GM18499 (cell line): Measurements from ENCODE around the gene GMPR.
"Not testable (repeated sequence)": the region's sequence is repeated elsewhere in the genome, so short reads cannot be mapped to it uniquely, and the experiment has no call there.

Source experiments
- ATAC-seq: cut with Tn5 transposase; IDR thresholded peaks from one replicate; pipeline ENCODE4 v1.9.1; 2021; ENCODE audit warnings: moderate number of reproducible peaks; ENCODE audit not compliant: insufficient read depth, unreplicated experiment

GMPR gene

DNA sequence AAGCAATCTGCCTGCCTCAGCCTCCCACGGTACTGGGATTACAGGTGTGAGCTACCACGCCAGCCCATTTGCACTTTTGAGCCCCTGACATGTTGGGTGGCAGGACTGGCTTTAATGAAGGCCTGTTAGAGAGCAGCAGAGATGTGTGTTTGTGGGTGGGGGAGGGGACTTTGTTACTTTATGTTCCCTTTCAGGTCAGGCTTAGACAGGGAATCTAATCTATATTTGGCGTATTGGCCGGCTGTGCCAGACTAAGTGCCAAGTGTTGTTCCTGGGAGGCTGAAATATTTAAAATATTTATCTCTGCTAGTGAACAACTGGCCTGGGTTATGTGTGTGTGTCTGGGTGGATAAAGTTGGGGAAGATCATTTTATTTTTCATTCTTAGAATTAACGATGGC lies 6.1 kb downstream of the GMPR start:
- no peak for ATAC-seq

DNA sequence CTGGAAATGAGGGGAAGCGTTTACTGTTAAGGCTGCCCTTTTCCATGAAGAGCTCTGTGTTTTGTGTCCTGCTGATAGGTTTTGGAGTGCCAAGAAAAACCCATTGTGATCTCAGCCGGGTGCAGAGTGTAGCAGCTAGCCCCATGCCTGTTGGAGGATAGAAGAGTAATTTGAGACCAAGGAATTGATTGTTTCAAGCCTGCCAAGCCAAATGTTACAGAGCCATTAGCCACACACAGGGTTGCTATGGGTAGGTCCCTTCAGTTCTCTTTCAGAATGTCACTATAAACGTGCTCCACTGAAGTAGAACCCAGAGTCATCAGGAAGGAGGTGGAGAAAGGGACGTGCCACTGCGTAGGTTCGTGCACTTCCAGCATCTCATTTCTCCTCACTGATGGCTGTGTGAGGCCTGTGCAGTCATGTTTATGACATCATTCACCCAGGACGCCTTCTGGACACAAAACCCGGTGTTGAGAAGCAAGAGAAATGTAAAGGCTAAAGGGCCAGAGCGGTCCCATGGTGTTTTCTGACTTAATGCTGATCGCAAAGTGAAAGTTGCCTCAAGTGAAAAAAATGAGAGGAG lies 6.6 kb downstream of the GMPR start:
- no peak for ATAC-seq

DNA sequence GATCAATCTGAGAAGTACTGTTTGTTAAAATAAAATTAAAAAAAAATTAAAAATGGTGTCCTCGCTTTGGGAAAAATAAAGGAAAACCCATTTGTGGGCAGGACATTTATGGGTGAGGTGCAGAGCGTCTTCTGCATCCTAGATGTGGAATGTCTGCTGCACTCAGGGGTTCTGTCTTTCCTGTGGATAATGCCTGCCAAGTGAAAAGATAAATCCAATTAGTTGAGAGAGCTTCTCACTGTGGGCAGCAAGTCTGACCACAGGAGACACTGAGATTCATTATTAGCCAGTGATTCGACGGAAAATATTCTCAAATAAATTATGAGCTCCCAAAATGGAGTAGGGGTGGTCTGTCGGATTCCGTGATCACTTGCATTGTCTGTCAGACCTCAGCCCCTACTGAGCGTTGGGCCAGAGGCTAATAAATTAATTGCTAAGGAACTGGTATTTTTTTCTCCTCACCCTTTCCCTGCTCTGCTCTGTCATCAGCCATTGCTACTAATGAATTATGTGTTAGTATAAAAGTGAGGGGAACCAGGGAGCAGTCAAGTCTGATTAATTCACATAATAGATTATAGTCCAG lies 10.0 kb downstream of the GMPR start:
- no peak for ATAC-seq

DNA sequence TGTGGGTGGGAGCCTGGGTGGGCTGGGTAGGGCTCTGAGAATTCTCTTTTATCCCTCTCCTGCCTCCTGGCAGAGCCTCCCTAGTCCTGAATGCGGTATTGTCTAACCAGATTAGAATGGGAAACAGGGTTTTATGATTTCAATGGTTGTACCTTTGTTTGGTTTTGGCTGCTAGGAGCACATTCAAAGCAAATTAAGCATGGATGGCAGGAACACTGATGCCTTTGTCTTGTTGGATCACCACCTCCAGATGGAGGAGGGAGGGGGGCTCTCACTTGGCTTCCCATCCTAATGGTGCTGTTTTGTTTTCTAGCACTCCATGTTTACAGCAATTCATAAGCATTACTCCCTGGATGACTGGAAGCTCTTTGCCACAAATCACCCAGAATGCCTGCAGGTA lies 11.6 kb downstream of the GMPR start:
- ATAC-seq, result no peak

DNA sequence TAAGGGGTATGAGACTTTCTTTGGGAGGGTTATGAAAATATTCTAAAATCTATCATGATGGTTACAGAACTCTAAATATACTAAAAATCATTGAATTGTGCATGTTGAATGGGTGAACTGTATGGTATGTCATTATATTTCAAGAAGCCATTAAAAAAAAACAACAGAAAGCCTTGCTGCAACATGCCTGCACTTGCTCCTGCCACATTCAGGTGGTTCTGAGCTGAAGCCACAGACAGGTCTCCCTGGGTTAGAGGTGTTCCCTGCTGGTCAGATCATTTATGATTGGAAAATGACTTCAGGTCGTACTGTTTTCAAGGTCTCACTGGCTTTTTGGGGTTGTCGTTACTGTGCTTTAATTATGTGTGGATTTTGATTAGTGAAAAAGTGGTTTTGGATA lies 13.3 kb downstream of the GMPR start:
- ATAC-seq, result no peak

DNA sequence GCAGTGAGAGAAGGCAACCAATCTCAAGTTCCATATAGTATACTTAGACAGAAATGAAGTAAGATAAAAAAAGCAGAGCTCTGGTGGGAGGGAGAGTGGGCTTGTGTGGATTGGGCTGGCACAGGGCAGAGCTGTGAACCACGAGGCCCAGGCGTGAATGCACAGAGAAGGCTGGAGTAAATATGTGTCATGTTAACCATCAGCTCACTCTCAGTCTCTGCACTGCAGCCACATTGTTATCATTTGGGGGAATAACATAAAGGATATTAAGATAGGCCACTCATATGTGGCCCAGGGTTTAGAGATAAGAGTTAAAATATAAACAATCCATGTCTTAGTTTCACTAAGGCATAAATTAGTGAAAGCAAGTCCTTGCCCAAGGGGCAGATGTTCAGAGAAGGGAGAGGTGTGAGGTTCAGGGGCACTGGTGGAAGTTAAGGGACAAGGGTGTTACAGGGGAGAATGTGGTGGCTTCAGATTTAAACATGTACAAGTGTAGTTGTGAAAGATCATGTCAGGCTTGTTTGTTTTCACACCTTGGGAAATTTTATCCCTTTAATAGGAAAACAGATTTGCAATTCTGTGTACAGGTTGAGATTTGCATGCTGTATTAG lies 14.4 kb downstream of the GMPR start:
- no peak for ATAC-seq

DNA sequence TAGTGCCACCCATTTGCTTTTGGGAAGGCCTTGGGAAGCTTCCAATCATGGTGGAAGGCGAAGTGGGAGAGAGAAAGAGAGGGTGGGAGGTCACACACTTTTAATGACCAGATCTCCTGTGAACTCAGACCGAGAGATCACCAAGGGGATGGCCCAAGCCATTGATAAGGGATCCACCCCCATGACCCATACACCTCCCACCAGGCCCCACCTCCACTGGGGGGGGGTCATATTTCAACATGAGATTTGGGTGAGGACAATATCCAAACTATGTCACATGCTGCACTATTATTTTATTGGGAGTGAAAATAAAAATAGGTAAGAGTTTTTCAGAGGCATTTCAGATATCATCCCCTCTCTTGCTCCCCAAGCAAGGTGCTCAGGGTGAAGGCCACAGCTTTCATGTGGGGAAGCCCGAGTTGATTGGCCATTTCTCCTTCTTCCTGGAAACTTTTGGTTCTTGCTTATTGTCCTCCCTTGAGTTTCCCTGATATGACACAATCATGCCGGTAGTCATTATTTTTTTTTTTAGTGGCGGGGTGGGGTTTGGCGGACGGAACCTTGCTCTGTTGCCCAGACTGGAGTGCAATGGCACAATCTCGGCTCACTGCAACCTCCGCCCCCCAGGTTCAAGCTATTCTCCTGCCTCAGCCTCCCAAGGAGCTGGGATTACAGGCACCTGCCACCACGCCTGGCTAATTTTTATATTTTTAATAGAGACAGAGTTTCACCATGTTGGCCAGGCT lies 15.2 kb downstream of the GMPR start:
- no peak for ATAC-seq

DNA sequence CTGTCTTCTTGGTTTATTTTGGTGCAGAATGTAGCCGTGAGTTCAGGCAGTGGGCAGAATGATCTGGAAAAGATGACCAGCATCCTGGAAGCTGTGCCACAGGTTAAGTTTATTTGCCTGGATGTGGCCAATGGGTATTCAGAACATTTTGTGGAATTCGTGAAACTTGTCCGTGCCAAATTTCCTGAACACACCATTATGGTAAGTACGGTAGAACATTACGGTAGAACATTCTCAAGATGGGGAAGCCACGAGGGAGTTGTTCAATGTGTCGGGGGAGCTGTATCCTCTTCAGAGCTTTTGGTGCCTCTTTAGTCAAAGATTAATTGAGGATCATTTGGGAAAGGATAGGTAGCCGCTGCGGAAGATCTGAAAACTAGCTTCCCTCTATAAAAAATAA lies 16.1 kb downstream of the GMPR start:
- ATAC-seq, result no peak

DNA sequence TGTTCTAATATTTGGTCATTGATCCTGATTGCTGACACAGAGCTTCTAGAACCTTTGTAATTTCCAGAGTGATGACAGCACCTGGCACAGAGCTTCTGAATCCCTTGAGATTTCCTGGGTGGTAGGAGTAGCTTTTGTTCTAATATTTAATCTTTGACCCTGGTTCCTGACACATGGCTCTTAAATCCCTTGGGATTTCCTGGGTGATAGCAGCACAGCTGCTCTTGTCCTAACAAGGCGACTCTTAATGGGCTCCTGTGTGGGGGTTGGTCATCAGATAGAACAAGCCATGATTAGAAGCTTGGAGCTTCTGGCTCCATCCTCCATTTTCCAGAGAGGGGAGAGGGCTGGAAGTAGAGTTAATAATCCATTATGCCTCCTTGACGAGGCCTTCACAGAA lies 18.4 kb downstream of the GMPR start:
- no peak for ATAC-seq

DNA sequence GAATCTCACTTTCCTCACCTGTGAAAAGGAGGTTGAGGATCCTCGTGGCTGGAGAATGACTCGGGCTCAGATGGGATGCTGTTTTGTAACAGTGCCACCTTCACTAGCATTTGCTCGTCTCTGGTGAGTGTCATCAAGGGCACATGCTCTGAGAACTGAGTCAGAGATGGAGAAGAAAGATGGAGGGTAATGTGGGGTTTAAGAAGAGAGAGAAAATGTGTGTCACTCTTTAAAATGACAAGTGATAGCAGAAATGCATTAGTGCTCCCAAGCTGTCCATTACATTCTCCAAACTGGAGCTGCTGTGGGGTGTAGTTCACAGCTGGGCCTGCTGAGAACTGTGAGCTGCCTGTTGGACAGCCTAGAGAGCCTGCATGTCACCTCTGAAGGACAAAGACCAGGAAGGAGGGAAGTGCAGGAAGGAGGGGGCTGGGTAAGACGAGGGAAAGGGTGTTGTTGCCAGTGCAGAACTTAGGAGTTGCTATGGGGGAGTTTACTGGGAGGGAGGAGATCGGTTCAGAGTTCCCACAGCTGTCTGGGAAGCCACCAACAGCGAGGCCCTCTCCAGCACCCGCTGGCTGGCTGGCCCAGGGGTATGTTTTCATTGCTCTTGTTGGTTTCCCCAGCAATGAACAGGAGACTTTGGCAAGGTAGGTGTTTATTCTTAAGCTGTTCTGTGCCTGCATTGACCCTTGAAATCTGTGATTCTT lies 19.8 kb downstream of the GMPR start:
- no peak for ATAC-seq

DNA sequence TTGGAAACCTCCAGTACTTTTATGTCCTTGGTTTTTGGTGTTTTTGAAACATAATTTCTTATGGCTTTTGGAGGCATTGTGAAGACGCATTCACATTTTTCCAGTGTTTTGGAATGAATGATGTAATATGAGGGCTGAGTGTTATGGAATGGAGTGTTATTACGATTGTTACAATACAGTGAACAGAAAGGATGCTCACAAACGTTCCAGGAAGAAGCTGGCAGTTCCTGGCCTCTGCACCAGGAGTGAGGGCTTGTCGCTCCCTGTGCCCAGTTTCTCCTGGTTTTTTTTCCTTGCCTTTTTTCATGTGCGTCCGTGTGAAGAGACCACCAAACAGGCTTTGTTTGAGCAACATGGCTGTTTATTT lies 20.3 kb downstream of the GMPR start:
- ATAC-seq, result no peak

DNA sequence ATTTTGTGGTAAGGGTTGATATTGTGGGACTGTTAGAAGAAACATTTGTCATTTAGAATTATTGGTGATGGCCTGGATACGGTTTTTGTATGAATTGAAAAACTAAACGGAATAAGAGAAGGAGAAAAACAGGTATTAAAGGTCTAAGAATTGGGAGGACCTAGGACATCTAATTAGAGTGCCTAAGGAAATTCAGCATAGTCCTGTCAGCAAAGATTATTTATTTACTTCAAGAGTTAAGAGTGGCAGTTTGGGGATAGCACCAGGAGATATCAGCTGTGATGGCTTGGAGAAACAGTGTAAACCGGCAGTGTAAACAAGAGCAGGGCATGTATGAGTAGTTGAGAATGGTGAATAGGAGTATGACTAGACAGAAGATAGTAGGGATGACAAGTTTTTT lies 21.2 kb downstream of the GMPR start:
- not testable (repeated sequence) for ATAC-seq

DNA sequence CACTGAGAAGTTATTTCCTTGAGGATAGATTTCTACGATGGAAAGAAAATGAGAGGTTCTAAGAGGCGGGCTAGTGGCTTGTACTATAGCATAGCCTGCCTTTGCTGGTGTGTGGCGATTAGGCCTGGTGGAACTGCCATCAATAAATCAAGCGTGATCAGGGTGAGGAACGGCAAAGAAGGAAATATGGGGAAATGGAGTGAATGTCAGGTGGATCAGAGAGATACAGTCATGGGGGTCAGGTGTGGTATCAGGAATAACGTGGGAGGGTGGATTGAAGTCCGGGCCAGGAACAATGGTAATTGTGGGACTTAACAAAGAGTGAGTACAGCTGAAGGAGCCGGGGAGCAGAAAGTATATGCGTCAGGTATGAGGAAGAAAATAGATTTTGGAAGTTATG lies 22.2 kb downstream of the GMPR start:
- not testable (repeated sequence) for ATAC-seq

DNA sequence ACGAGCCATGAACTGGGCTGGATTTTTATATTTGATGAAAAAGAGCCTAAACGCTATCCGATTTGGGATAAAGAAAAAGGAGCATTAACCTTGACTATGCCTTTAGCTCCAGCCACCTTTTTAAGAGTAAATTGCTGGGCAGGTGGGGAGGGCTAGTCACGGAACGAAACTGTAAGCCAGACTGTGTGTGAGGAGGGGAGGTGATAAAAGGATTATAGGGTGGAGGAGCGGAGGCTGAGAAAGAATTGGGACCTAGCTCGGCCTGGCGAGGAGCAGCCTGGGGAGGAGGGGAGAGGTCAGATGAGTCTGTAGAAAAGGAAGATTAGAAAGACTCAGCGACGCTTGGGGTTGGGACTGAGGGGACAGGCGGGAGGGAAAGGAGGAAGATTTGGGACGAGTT lies 24.4 kb downstream of the GMPR start:
- ATAC-seq, result not testable (repeated sequence)

DNA sequence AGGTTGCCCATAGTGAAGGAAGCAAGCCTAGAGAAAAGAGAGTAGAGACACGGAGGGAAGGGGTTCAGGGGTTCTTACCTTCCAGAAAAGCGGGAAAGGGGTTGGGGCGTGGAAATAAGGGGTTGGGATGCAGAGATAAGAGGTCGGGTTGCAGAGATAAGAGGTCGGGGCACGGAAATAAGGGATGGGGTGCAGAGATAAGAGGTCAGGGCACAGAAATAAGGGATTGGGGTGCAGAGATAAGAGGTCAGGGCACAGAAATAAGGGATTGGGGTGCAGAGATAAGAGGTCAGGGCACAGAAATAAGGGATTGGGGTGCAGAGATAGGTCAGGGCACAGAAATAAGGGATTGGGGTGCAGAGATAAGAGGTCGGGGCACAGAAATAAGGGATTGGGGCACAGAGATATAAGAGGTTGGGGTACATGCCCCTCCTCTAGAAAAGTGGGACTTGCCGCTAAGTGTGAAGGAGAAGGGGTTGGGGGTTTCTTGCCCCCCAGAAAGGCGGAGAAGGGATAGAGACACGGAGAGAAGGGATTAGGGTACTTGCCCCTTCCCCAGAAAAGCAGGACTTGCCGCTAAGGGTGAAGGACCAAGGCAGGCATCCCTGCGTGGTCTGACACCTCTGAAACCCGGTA lies 25.2 kb downstream of the GMPR start:
- not testable (repeated sequence) for ATAC-seq

DNA sequence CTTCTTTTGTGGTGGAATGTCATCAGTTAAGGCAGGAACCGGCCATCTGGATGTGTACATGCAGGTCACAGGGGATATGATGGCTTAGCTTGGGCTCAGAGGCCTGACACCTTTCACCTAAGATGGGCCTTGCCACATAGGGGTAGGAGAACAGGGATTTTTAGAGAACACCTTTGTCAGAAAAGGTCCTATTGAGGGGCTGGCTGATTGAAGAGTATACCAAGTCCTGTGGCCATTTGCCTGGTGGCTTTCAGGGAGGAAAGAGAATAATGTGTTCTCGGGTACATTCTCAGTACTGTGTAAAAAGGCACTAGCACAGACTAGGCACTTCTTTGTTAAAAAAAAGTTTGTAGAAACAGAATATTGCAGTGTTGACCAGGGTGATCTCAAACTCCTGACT lies 26.4 kb downstream of the GMPR start:
- no peak for ATAC-seq

DNA sequence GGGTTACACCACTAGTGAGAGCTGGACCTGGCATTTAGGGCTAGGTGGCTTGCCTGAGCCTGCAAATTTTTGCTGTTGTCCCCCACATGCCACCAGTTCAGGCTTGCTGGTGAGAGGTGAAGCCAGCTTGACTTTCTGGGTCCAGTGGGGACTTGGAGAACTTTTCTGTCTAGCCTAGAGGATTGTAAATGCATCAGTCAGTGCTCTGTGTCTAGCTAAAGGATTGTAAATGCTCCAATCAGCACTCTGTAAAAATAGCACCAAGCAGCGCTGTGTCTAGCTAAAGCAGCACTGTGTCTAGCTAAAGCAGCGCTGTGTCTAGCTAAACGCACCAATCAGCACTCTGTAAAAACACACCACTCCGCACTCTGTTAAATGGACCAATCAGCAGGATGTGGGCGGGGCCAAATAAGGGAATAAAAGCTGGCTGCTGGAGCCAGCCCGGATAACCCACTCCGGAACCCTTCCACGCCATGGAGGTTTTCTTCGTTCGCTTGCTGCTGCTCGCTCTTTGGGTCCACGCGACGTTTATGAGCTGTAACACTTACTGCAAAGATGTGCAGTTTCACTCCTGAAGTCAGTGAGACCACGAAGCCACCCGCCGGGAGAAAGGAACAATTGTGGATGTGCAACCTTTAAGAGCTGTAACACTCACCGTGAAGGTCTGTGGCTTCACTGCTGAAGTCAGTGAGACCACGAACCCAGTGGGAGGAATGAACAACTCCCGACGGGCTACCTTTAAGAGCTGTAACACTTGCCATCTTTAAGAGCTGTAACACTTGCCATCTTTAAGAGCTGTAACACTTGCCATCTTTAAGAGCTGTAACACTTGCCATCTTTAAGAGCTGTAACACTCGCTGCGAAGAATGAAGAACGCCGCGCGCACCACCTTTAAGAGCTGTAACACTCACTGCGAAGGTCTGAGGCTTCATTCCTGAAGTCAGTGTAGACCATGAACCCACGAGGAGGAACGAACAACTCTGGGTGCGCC lies 27.3 kb downstream of the GMPR start:
- no peak for ATAC-seq

DNA sequence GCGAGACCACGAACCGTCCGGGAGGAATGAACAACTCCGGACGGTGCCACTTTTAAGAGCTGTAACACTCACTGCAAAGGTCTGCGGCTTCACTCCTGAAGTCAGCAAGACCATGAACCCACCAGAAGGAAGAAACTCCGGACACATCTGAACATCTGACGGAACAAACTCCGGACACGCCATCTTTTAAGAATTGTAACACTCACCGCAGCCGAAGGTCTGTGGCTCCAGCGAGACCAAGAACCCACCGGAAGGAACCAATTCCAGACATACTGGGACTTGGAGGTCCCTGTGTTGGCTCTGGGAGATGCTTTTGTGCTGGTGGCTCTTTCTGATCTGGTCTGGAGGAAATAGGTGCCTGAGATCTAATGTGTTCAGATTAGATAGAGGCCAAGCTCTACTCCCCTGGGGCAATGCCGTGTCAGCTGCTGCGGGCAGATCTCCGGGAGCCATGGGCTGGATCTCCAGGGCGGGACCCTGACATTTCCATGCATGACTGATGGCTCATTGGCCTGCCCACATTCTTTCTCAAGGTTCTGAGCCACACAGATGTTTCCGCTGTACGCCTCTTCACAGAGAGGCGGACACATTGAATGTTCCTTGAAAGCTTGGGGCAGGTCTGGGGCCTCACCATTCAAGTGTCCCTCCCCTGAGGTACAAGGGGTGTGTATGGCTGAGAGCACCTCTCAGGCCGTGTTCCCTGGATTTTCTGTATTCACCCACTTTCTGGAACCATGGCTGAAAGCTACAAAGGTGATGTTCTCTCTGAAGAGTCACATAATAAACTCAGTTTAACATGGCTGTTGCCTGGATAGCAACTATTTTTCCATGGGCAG lies 29.3 kb downstream of the GMPR start:
- ATAC-seq, result no peak
